RWPE2 (cell line): ENCODE measurements around the gene DMAP1.
"Not testable (repeated sequence)": the region's sequence is repeated elsewhere in the genome, so short reads cannot be mapped to it uniquely, and the experiment has no call there.

Experiments used
- ATAC-seq: fragments of 200-7000 bp; cut with Tn5 transposase; 3 replicates; pipeline ENCODE4 v1.9.1; 2021; ENCODE audit warnings: low read depth
- DNase-seq: peaks from one replicate; pipeline ENCODE4 v3.0.0-alpha.2; 2020; ENCODE audit warnings: low spot score
- H3K27ac ChIP-seq: fragments of 450-650 bp; 2 replicates; pipeline ENCODE4 v1.5.1; 2017; ENCODE audit warnings: mild to moderate bottlenecking; ENCODE audit not compliant: poor library complexity, severe bottlenecking
- H3K27me3 ChIP-seq: fragments of 250-450 bp; sonication (Bioruptor Pico); 2 replicates; pipeline ENCODE4 v1.5.1; 2021; ENCODE audit warnings: mild to moderate bottlenecking, moderate library complexity; ENCODE audit not compliant: insufficient read depth, poor library complexity, severe bottlenecking
- H3K36me3 ChIP-seq: fragments of 250-450 bp; sonication (Bioruptor Pico); 2 replicates; pipeline ENCODE4 v1.5.1; 2020; ENCODE audit warnings: low read depth, mild to moderate bottlenecking, moderate library complexity
- H3K4me1 ChIP-seq: fragments of 250-450 bp; sonication (Bioruptor Pico); 2 replicates; pipeline ENCODE4 v1.5.1; 2021; ENCODE audit warnings: mild to moderate bottlenecking, moderate library complexity; ENCODE audit not compliant: insufficient read depth, poor library complexity, severe bottlenecking
- H3K4me3 ChIP-seq: fragments of 250-450 bp; sonication (Bioruptor Pico); 2 replicates; pipeline ENCODE4 v1.5.1; 2021; ENCODE audit warnings: mild to moderate bottlenecking, moderate library complexity; ENCODE audit not compliant: severe bottlenecking
- H3K9me3 ChIP-seq: fragments of 250-450 bp; sonication (Bioruptor Pico); 2 replicates; pipeline ENCODE4 v1.5.1; 2021; ENCODE audit warnings: mild to moderate bottlenecking, moderate library complexity; ENCODE audit not compliant: severe bottlenecking
- CTCF ChIP-seq: fragments of 450-650 bp; IDR thresholded peaks from one replicate; pipeline ENCODE4 v1.5.1; 2017; ENCODE audit warnings: mild to moderate bottlenecking, moderate library complexity; ENCODE audit not compliant: poor library complexity, severe bottlenecking

The DMAP1 gene

GRCh38 chr1:44200336-44200735 is 12.9 kb upstream of the DMAP1 start:
- no peaks in the 10 kb centered on the region for H3K9me3 ChIP-seq
- no peak for ATAC-seq
- DNase-seq = no peak
- H3K4me1 ChIP-seq = no peaks in the 10 kb centered on the region
- H3K36me3 ChIP-seq = no peaks in the 10 kb centered on the region
- no peak overlapping the region for H3K4me3 ChIP-seq
- H3K27ac ChIP-seq = no peak overlapping the region
- no peaks in the 10 kb centered on the region for H3K27me3 ChIP-seq
- TF ChIP-seq CTCF = no peak

GRCh38 chr1:44206545-44206944 is 6.7 kb upstream of the DMAP1 start:
- not testable (repeated sequence) for ATAC-seq, H3K4me1 ChIP-seq, H3K36me3 ChIP-seq, DNase-seq, H3K9me3 ChIP-seq, H3K27ac ChIP-seq, H3K4me3 ChIP-seq, H3K27me3 ChIP-seq

- Histone ChIP-seq H3K27ac (no peak overlapping the region), H3K36me3 (no peaks in the 10 kb centered on the region), H3K4me1 (no peaks in the 10 kb centered on the region), H3K4me3 (no peak overlapping the region), H3K27me3 (no peaks in the 10 kb centered on the region), H3K9me3 (no peaks in the 10 kb centered on the region)
- TF ChIP-seq CTCF = no peak
- DNase-seq (no peak), ATAC-seq (no peak)
Observed at GRCh38 chr1:44208226-44208625, 5.0 kb upstream of the DMAP1 start.

- Histone ChIP-seq H3K4me1 (no peaks in the 10 kb centered on the region), H3K9me3 (no peaks in the 10 kb centered on the region), H3K36me3 (peaks cover 9% of the 10 kb centered on the region), H3K4me3 (no peak overlapping the region), H3K27ac (no peak overlapping the region), H3K27me3 (no peaks in the 10 kb centered on the region)
- TF ChIP-seq CTCF = no peak
- no peak for DNase-seq
- ATAC-seq = no peak
Observed at GRCh38 chr1:44210595-44210994, 2.7 kb upstream of the DMAP1 start.

GRCh38 chr1:44212355-44213221 is 683 bp upstream of the DMAP1 start:
- Histone ChIP-seq H3K9me3 (no peaks in the 10 kb centered on the region), H3K27ac (no peak overlapping the region)
- no peak for DNase-seq

More at GRCh38 chr1:44212355-44213221, 683 bp upstream of the DMAP1 start:
- peak overlapping the region; percentile 72 for H3K4me3 ChIP-seq
- no peak for ATAC-seq
- H3K4me1 ChIP-seq = no peaks in the 10 kb centered on the region
- no peak for TF ChIP-seq CTCF
- no peaks in the 10 kb centered on the region for H3K27me3 ChIP-seq
- peaks cover 27% of the 10 kb centered on the region for H3K36me3 ChIP-seq
